NCI-H82 treated with DMSO at 0.1 percent for 48 hours (cell line): ENCODE measurements around the gene PITX1.
"Not testable (repeated sequence)": the region's sequence is repeated elsewhere in the genome, so short reads cannot be mapped to it uniquely, and the experiment has no call there.

ENCODE experiments used
- DNase-seq: peaks from one replicate; lab custom pipeline; 2025; ENCODE audit not compliant: unreplicated experiment; lab: John Stamatoyannopoulos, UW

Gene PITX1

GRCh38 chr5:135011355-135012032 lies 22.5 kb downstream of the PITX1 start:
- no peak for DNase-seq

GRCh38 chr5:135010502-135011354 lies 23.3 kb downstream of the PITX1 start:
- DNase-seq = no peak

- no peak for DNase-seq
These were observed 24.1 kb downstream of the PITX1 start for GRCh38 chr5:135009736-135010501.

GRCh38 chr5:135008981-135009735 lies 24.9 kb downstream of the PITX1 start:
- no peak for DNase-seq

GRCh38 chr5:135008556-135008955 lies 25.5 kb downstream of the PITX1 start:
- DNase-seq = no peak

- no peak for DNase-seq
These were observed 26.2 kb downstream of the PITX1 start for GRCh38 chr5:135007749-135008363.

- no peak for DNase-seq
These were observed 26.7 kb downstream of the PITX1 start for GRCh38 chr5:135007305-135007704.

GRCh38 chr5:135005076-135005475 lies 29.0 kb downstream of the PITX1 start:
- no peak for DNase-seq

GRCh38 chr5:135004376-135004775 lies 29.7 kb downstream of the PITX1 start:
- DNase-seq = no peak

GRCh38 chr5:134998068-134998467 lies 36.0 kb downstream of the PITX1 start:
- not testable (repeated sequence) for DNase-seq

- no peak for DNase-seq
These were observed 37.0 kb downstream of the PITX1 start for GRCh38 chr5:134997015-134997414.

GRCh38 chr5:134995850-134996402 lies 38.1 kb downstream of the PITX1 start:
- no peak for DNase-seq

- DNase-seq = no peak
These were observed 39.4 kb downstream of the PITX1 start for GRCh38 chr5:134994560-134995156.

GRCh38 chr5:134993161-134993560 lies 40.9 kb downstream of the PITX1 start:
- no peak for DNase-seq

GRCh38 chr5:134992148-134992547 lies 41.9 kb downstream of the PITX1 start:
- no peak for DNase-seq

- not testable (repeated sequence) for DNase-seq
These were observed 43.8 kb downstream of the PITX1 start for GRCh38 chr5:134990183-134990582.

- no peak for DNase-seq
These were observed 44.7 kb downstream of the PITX1 start for GRCh38 chr5:134989266-134989830.

GRCh38 chr5:134982230-134982629 lies 51.8 kb downstream of the PITX1 start:
- DNase-seq = no peak

- DNase-seq = no peak
These were observed 54.6 kb downstream of the PITX1 start for GRCh38 chr5:134979416-134979815.
